HCT116 (cell line): ENCODE data around the gene TCEA2.

Source experiments
- CBX3 ChIP-seq: IDR thresholded peaks from 2 replicates; pipeline ENCODE4 v1.6.1; 2012; ENCODE audit warnings: low read depth
- CEBPB ChIP-seq: IDR thresholded peaks from 2 replicates; pipeline ENCODE4 v1.6.1; 2012; ENCODE audit warnings: low read depth
- CTCF ChIP-seq, 3 experiments: fragments of 200-600 bp in 1 of 3; sonication (generic) in 1 of 3; IDR thresholded peaks in 2 of 3; conservative IDR thresholded peaks in 1 of 3; 2 replicates each; pipeline ENCODE4 v1.5.1; 2012 to 2017; ENCODE audit warnings: low read depth in 2 of 3, low read length in 2 of 3, antibody characterized with exemption in 1 of 3, borderline replicate concordance in 1 of 3, control low read depth in 1 of 3, mild to moderate bottlenecking in 1 of 3, mixed read lengths in 1 of 3, mixed run types in 1 of 3, moderate library complexity in 1 of 3; ENCODE audit not compliant: insufficient read depth in 1 of 3
- ELF1 ChIP-seq: IDR thresholded peaks from 2 replicates; pipeline ENCODE4 v1.6.1; 2012; ENCODE audit warnings: low read depth, borderline replicate concordance
- EZH2 ChIP-seq: fragments of 200-600 bp; sonication (generic); IDR thresholded peaks from 2 replicates; pipeline ENCODE4 v1.6.1; 2017; ENCODE audit warnings: antibody characterized with exemption, mixed run types
- EZH2phosphoT487 ChIP-seq: fragments of 200-600 bp; IDR thresholded peaks from 2 replicates; pipeline ENCODE4 v1.6.1; 2018; ENCODE audit warnings: antibody characterized with exemption, borderline replicate concordance
- POLR2A ChIP-seq: IDR thresholded peaks from 2 replicates; pipeline ENCODE4 v1.7.0; 2011; ENCODE audit warnings: borderline replicate concordance; ENCODE audit not compliant: insufficient read depth, insufficient read length; ENCODE audit errors: extremely low read depth
- POLR2AphosphoS5 ChIP-seq: IDR thresholded peaks from 2 replicates; pipeline ENCODE4 v1.6.1; 2011; ENCODE audit warnings: mild to moderate bottlenecking, low read depth, low read length, moderate library complexity
- RAD21 ChIP-seq: IDR thresholded peaks from 2 replicates; pipeline ENCODE4 v1.6.1; 2012; ENCODE audit warnings: low read depth, mild to moderate bottlenecking
- REST ChIP-seq: IDR thresholded peaks from 2 replicates; pipeline ENCODE4 v1.6.1; 2012; ENCODE audit warnings: low read depth
- TCF7L2 ChIP-seq: IDR thresholded peaks from 2 replicates; pipeline ENCODE4 v1.7.0; 2011; ENCODE audit warnings: borderline replicate concordance, inconsistent platforms; ENCODE audit not compliant: insufficient read depth, insufficient read length; ENCODE audit errors: extremely low read depth
- YY1 ChIP-seq: IDR thresholded peaks from 2 replicates; pipeline ENCODE4 v1.6.1; 2011; ENCODE audit warnings: low read length, low read depth, moderate library complexity, mild to moderate bottlenecking; ENCODE audit not compliant: insufficient replicate concordance; ENCODE audit errors: extremely low read depth
- ZFX ChIP-seq: fragments of 450-650 bp; IDR thresholded peaks from 2 replicates; pipeline ENCODE4 v1.6.1; 2017
- TF ChIP-seq, protein P1 (sequence below): IDR thresholded peaks from 2 replicates; pipeline ENCODE4 v1.6.1; 2012

DNA sequence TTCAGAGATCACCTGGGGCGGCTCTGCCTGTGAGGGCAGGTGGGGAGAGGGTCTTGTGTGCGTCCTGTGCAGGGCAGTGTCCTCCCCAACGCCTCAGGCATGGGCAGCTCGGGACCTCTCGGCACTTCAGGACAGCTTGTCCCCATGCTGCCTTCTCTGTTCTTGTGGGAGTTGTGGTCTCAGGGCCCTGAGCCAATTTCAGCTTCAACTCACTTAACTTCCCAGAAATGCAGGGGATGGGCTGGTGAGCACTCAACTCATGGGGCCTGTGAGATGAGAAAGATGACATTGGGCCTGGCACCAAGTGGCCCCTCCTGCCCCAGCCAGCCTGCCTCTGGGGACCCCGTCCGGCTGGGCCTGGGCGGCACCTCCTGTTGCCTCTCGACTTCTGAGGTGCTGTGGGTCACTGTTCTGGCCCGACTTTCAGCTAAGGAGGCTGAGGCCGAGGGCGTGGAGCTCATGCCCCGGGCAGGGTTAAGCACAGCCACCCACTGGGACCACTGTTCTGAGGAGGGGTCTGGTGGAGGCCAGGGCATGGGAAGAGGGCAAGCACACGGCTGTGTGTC is 9.6 kb downstream of the TCEA2 start:
- no peak for TF ChIP-seq CTCF (IDR thresholded peaks at IDR 0.05 in 2 of 3, conservative IDR thresholded peaks at IDR 0.05 in 1 of 3; ENCODE audit: borderline replicate concordance in 1 of 3, insufficient read depth in 1 of 3, low read depth in 2 of 3, low read length in 2 of 3)
- TF ChIP-seq POLR2A = no peak
- TF ChIP-seq CEBPB = no peak
- TF ChIP-seq YY1 = no peak
- TF ChIP-seq TCF7L2 = no peak
- TF ChIP-seq, protein P1, sequence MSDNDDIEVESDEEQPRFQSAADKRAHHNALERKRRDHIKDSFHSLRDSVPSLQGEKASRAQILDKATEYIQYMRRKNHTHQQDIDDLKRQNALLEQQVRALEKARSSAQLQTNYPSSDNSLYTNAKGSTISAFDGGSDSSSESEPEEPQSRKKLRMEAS = no peak
- no peak for TF ChIP-seq CBX3
- TF ChIP-seq RAD21 = no peak
- no peak for TF ChIP-seq EZH2
- TF ChIP-seq REST = no peak
- no peak for TF ChIP-seq EZH2phosphoT487
- TF ChIP-seq POLR2AphosphoS5 = no peak
- TF ChIP-seq ELF1 = no peak
- TF ChIP-seq ZFX = no peak
